T-cell (primary cell): ENCODE measurements around the gene AHNAK. TPM values are rescaled to one million over a fixed set of nuclear protein-coding genes. Genes with fewer than 3 reads are reported as not detected.
"Not testable (repeated sequence)": the region's sequence is repeated elsewhere in the genome, so short reads cannot be mapped to it uniquely, and the experiment has no call there.

Experiments
- ATAC-seq, 4 experiments: fragments of 200-7000 bp in 3 of 4; fragments of 150-1000 bp in 1 of 4; cut with Tn5 transposase; replicated peaks in 1 of 4; 1 replicate in 3 of 4; 2 replicates in 1 of 4; pipeline ENCODE4 v1.10.0; 2021; ENCODE audit warnings: moderate library complexity in 3 of 4, mild to moderate bottlenecking in 2 of 4, moderate number of reproducible peaks in 1 of 4
- CTCF ChIA-PET, 2 donors: fragments of 300-600 bp; sonication (Branson Sonifier 250); formaldehyde crosslinking; loops; one replicate each; lab custom pipeline; 2022; ENCODE audit warnings: antibody characterized with exemption in 2 of 2; lab: Charles Lee
- POLR2A ChIA-PET, 2 donors: fragments of 300-600 bp; sonication (Branson Sonifier 250); formaldehyde crosslinking; loops; one replicate each; lab custom pipeline; 2022; ENCODE audit warnings: antibody characterized with exemption in 2 of 2; lab: Charles Lee
- DNase-seq, 35 experiments: peaks; one replicate each; pipeline versions ENCODE4 v3.0.0 to v3.0.0-alpha.2; 2013 to 2023
- H3K27ac ChIP-seq: one replicate; pipeline ENCODE4 v1.5.1; 2013; ENCODE audit warnings: low read length
- H3K27me3 ChIP-seq, 2 experiments: replicated peaks in 1 of 2; 1 replicate in 1 of 2; 2 replicates in 1 of 2; pipeline versions ENCODE4 v1.6.1 to v1.7.0; 2013; ENCODE audit warnings: low read length in 1 of 2, mixed read lengths in 1 of 2; ENCODE audit not compliant: control insufficient read depth in 2 of 2, insufficient read depth in 2 of 2; ENCODE audit errors: extremely low read depth in 1 of 2
- H3K36me3 ChIP-seq, 2 donors: 1 replicate in 1 of 2; 2 replicates in 1 of 2; pipeline versions ENCODE4 v1.6.1 to v1.7.0; 2013; ENCODE audit warnings: low read length in 1 of 2; ENCODE audit not compliant: control insufficient read depth in 2 of 2, insufficient read depth in 1 of 2; ENCODE audit errors: extremely low read depth in 1 of 2
- H3K4me1 ChIP-seq, 2 experiments: 1 replicate in 1 of 2; 2 replicates in 1 of 2; pipeline versions ENCODE4 v1.6.1 to v1.7.0; 2013; ENCODE audit warnings: low read length in 2 of 2, mixed read lengths in 1 of 2; ENCODE audit not compliant: insufficient read depth in 2 of 2, control insufficient read depth in 1 of 2; ENCODE audit errors: extremely low read depth in 1 of 2
- H3K4me3 ChIP-seq, 2 donors: 1 replicate in 1 of 2; 2 replicates in 1 of 2; pipeline versions ENCODE4 v1.5.1 to v1.7.0; 2013; ENCODE audit warnings: mild to moderate bottlenecking in 2 of 2, low read length in 1 of 2, moderate library complexity in 1 of 2; ENCODE audit not compliant: control insufficient read depth in 1 of 2; ENCODE audit errors: extremely low read depth in 1 of 2
- H3K9me3 ChIP-seq: 2 replicates; pipeline ENCODE4 v1.7.0; 2013
- H3K27ac Mint-ChIP-seq, 2 donors: one replicate each; pipeline ENCODE4 v1.8.0; 2020 to 2021; ENCODE audit warnings: mild to moderate bottlenecking in 2 of 2, mixed read lengths in 2 of 2
- H3K27me3 Mint-ChIP-seq, 2 donors: one replicate each; pipeline ENCODE4 v1.8.0; 2021 to 2022; ENCODE audit warnings: mixed read lengths in 2 of 2
- H3K36me3 Mint-ChIP-seq: one replicate; pipeline ENCODE4 v1.8.0; 2021; ENCODE audit warnings: mixed read lengths
- H3K4me1 Mint-ChIP-seq, 3 donors: one replicate each; pipeline ENCODE4 v1.8.0; 2020 to 2022; ENCODE audit warnings: mixed read lengths in 3 of 3, mild to moderate bottlenecking in 1 of 3
- H3K4me3 Mint-ChIP-seq, 3 donors: one replicate each; pipeline ENCODE4 v1.8.0; 2020 to 2022; ENCODE audit warnings: mild to moderate bottlenecking in 3 of 3, mixed read lengths in 3 of 3, moderate library complexity in 3 of 3
- H3K9me3 Mint-ChIP-seq, 3 donors: one replicate each; pipeline ENCODE4 v1.8.0; 2020 to 2022; ENCODE audit warnings: mixed read lengths in 3 of 3
- WGBS: methylation state at CpG from one replicate; pipeline ENCODE4 v1.1.5; 2013; ENCODE audit warnings: missing lambda C conversion rate; ENCODE audit not compliant: insufficient coverage; 5-methylcytosine and 5-hydroxymethylcytosine counted together
- total RNA-seq, 35 experiments: library from RNA in 6 of 35; stranded (reverse) in 6 of 35; fragments of 120-200 nt in 1 of 35; gene quantifications; one replicate each; pipeline versions ENCODE4 v1.2.1 to v1.2.4 and lab custom pipeline; 2013 to 2026

AHNAK gene
- total RNA-seq, 5 donors from 2014 or later (not counting 1 experiment from before 2014, with no cell fraction given) = 267 to 636 (median 395) TPM

DNA sequence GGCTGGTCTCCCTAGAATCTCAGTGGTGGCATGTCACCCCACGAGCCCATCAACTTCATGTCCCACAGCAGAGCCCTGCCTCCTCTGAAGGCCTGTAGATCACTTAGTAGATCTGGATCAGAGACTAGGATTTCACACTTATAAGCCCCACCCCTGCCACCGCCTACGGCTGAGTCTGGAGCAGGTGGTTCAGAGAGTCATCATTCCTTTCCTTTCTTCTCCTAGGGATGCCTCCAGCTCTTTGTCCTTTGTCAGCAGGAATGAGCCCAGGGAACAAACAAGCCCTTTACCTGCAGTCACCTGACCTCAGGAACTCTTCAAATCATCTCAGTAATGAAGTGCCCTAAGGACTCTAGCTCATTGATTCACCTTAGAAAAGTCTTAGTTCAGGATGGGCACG lies 90.0 kb downstream of the AHNAK start:
- no peaks in the 10 kb centered on the region for H3K36me3 ChIP-seq
- no peak for ATAC-seq
- no peaks in the 10 kb centered on the region for H3K27me3 ChIP-seq
- Mint-ChIP-seq H3K27ac (no peak overlapping the region), H3K9me3 (no peaks in the 10 kb centered on the region), H3K4me3 (no peak overlapping the region), H3K27me3 (no peaks in the 10 kb centered on the region), H3K36me3 (peaks cover 4% of the 10 kb centered on the region), H3K4me1 (no peaks in the 10 kb centered on the region)
- no peaks in the 10 kb centered on the region for H3K9me3 ChIP-seq
- H3K4me3 ChIP-seq = no peak overlapping the region
- 71% methylated on average over 3 of the region's 4 CpGs for WGBS
- no peaks in the 10 kb centered on the region for H3K4me1 ChIP-seq
- CTCF ChIA-PET = no interaction called here
- no peak for DNase-seq
- H3K27ac ChIP-seq = no peak overlapping the region
- POLR2A ChIA-PET = interaction anchor here in 1 of 2 donors (0.6 kb wide), 1 partner anchor 37 kb away, joined by 5 read pairs; no protein-coding TSS in a partner anchor

DNA sequence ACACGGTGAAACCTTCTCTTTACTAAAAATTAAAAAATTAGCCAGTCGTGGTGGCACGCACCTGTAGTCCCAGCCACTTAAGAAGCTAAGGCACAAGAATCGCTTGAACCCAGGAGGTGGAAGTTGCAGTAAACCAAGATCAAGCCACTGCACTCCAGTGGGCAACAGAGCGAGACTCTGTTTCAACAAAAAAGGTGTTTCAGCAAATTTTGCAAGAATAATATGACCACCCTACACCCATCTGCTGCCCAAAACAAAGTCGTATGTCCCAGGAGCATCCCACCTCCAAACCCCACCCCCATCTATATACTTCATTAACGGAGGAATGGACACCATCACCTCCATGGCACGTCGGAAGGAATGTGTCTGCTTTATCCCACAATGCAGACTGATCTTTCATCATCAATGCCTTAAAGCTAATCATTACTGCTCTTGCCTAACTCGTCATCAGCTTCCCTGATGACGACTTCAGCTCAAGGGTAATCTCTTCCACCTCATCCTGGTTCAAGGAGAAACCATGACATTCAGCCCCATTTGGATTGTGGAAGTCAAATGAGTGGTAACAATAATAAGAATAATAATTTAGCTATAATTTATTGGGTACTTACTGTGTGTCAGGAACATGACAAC lies 93.7 kb downstream of the AHNAK start:
- CTCF ChIA-PET = no interaction called here
- H3K4me3 ChIP-seq = no peak overlapping the region
- Mint-ChIP-seq H3K4me3 (no peak overlapping the region), H3K27me3 (peaks cover under 1% of the 10 kb centered on the region in 2 donors), H3K4me1 (no peaks in the 10 kb centered on the region), H3K36me3 (peaks cover 8% of the 10 kb centered on the region), H3K27ac (no peak overlapping the region), H3K9me3 (no peaks in the 10 kb centered on the region)
- POLR2A ChIA-PET = no interaction called here
- peaks cover 0 to 10% of the 10 kb centered on the region in 2 experiments for H3K27me3 ChIP-seq
- H3K27ac ChIP-seq = no peak overlapping the region
- no peaks in the 10 kb centered on the region for H3K36me3 ChIP-seq
- DNase-seq (no peak), ATAC-seq (no peak)
- no peaks in the 10 kb centered on the region for H3K9me3 ChIP-seq
- WGBS = 87% methylated on average over 7 of the region's 11 CpGs
- H3K4me1 ChIP-seq = peaks cover 0 to 2% of the 10 kb centered on the region in 2 experiments

DNA sequence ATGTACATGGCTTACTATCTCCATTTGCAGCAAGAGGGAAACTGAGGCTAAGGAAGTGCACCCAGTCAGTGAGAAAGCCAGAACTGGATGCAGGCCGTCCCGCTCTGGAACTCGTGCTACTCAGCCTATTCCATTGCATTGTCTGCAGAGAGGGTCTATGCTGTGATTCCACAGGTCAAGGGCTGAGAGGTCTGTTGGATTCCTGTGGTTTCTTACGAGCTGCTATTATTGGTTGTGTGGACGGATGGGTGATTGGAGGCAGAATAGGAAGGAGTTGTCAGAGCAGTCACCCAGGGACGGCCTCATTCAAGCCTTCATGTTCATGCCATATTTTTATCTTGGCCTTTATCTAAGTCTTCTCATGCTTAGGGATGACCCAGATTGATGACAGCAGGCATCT lies 94.3 kb downstream of the AHNAK start:
- no peak overlapping the region for H3K4me3 ChIP-seq
- H3K36me3 ChIP-seq = no peaks in the 10 kb centered on the region
- no peak overlapping the region for H3K27ac Mint-ChIP-seq
- POLR2A ChIA-PET = no interaction called here
- no peaks in the 10 kb centered on the region for H3K9me3 ChIP-seq
- H3K4me1 Mint-ChIP-seq = no peaks in the 10 kb centered on the region
- peaks cover 0 to 2% of the 10 kb centered on the region in 2 experiments for H3K4me1 ChIP-seq
- peaks cover 5% of the 10 kb centered on the region in 2 donors for H3K27me3 Mint-ChIP-seq
- H3K27me3 ChIP-seq = peaks cover 0 to 15% of the 10 kb centered on the region in 2 experiments
- peaks cover 8% of the 10 kb centered on the region for H3K36me3 Mint-ChIP-seq
- H3K27ac ChIP-seq = no peak overlapping the region
- 88% methylated on average over 4 of the region's 6 CpGs for WGBS
- CTCF ChIA-PET = interaction anchor here (0.6 kb wide), 2 partner anchors 14 to 1548 kb away, joined by 3 to 6 read pairs; no protein-coding TSS in a partner anchor
- no peak overlapping the region for H3K4me3 Mint-ChIP-seq
- ATAC-seq (no peak), DNase-seq (no peak)
- no peaks in the 10 kb centered on the region for H3K9me3 Mint-ChIP-seq

DNA sequence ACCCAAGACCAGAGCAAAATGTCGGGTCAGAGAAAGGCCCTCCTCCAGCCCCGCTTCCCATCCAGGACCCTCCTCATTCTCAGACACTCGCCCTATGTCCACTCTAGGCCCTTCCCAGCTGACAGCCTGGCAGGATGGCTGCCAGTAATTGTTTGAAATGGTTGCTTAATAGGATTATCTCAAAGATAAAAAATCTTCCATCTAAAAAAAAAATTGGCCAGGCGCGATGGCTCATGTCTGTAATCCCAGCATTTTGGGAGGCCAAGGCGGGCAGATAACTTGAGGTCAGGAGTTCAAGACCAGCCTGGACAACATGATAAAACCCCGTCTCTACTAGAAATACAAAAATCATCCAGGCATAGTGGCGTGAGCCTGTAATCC lies 95.4 kb downstream of the AHNAK start:
- H3K4me3 Mint-ChIP-seq = no peak overlapping the region
- WGBS = 83% methylated on average over 2 of the region's 8 CpGs
- ATAC-seq = no peak
- no peak overlapping the region for H3K27ac ChIP-seq
- H3K36me3 ChIP-seq = no peaks in the 10 kb centered on the region
- H3K4me1 Mint-ChIP-seq = no peaks in the 10 kb centered on the region
- H3K9me3 ChIP-seq = no peaks in the 10 kb centered on the region
- H3K27me3 ChIP-seq = peaks cover 0 to 25% of the 10 kb centered on the region in 2 experiments
- ChIA-PET CTCF (no interaction called here), POLR2A (no interaction called here)
- no peak for DNase-seq
- peaks cover 10% of the 10 kb centered on the region in 2 donors for H3K27me3 Mint-ChIP-seq
- peaks cover 8% of the 10 kb centered on the region for H3K36me3 Mint-ChIP-seq
- no peaks in the 10 kb centered on the region for H3K9me3 Mint-ChIP-seq
- H3K27ac Mint-ChIP-seq = no peak overlapping the region
- peaks cover 0 to 2% of the 10 kb centered on the region in 2 experiments for H3K4me1 ChIP-seq
- no peak overlapping the region for H3K4me3 ChIP-seq

DNA sequence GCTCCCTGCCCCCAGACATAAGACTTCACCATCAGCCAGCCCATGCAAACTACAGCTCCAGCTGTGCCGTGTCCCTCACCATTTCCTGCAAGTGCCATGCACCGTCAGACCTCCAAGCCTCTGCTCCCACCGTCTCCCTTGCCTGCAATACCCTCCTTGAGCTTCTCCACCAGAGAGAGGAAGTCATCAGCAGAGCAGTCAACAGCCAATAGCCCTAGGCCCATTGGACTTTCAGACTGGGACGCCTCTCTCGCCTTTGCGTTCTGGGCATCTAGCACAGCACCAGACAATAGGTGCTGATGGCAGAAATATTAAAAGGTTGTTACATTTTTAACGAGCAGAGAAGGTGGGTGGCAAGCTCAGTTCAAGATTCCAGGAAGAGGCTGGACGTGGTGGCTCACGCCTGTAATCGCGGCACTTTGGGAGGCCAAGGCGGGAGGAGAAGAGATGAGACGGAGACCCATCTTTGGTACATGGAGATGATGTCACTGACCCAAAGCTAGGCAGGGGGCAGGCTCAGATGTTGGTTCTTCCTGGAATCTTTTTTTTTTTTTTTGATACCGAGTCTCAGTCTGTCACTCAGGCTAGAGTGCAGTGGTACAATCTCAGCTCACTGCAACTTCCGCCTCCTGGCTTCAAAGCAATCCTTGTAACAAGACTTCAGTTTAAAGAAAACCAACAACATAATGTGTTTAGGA lies 95.9 kb downstream of the AHNAK start:
- Mint-ChIP-seq H3K27me3 (peaks cover 10 to 12% of the 10 kb centered on the region in 2 donors), H3K9me3 (no peaks in the 10 kb centered on the region), H3K4me1 (no peaks in the 10 kb centered on the region), H3K4me3 (no peak overlapping the region), H3K27ac (peak overlapping the region; percentile 39 to 54), H3K36me3 (peaks cover 8% of the 10 kb centered on the region)
- peak in 1 of 4 experiments; percentile 79 for ATAC-seq
- Histone ChIP-seq H3K9me3 (no peaks in the 10 kb centered on the region), H3K27me3 (peaks cover 0 to 30% of the 10 kb centered on the region in 2 experiments), H3K4me3 (no peak overlapping the region), H3K36me3 (no peaks in the 10 kb centered on the region), H3K27ac (no peak overlapping the region), H3K4me1 (peaks cover 0 to 2% of the 10 kb centered on the region in 2 experiments)
- POLR2A ChIA-PET = no interaction called here
- WGBS = 84% methylated on average over 14 of the region's 15 CpGs
- CTCF ChIA-PET = interaction anchor here in 1 of 2 donors (1.1 kb wide), 1 partner anchor 110 kb away, joined by 4 read pairs; no protein-coding TSS in a partner anchor
- DNase-seq = peak in 1 of 35 experiments; percentile 9

DNA sequence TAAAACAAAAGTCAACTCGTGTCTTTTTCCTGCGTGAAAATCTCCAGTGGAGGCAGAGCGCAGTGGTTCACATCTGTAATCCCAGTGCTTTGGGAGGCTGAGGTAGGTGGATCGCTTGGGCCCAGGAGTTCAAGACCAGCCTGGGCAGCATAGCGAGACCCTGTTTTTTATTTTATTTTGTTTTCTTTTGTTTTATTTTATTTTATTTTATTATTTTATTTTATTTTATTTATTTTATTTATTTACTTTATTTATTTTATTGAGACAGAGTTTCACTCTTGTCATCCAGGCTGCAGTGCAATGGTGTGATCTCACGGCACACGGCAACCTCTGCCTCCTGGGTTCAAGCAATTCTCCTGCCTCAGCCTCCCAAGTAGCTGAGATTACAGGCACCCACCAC lies 96.7 kb downstream of the AHNAK start:
- H3K4me3 Mint-ChIP-seq, H3K36me3 Mint-ChIP-seq, H3K27ac Mint-ChIP-seq, H3K4me3 ChIP-seq, H3K4me1 ChIP-seq, H3K36me3 ChIP-seq, POLR2A ChIA-PET, H3K9me3 ChIP-seq, DNase-seq, ATAC-seq, H3K9me3 Mint-ChIP-seq, H3K27ac ChIP-seq, H3K4me1 Mint-ChIP-seq: not testable (repeated sequence)
- H3K27me3 ChIP-seq = peaks cover 0 to 35% of the 10 kb centered on the region in 2 experiments
- peaks cover 10 to 14% of the 10 kb centered on the region in 2 donors for H3K27me3 Mint-ChIP-seq
- 80% methylated on average over 1 of the region's 7 CpGs for WGBS
- CTCF ChIA-PET = interaction anchor here in 1 of 2 donors (1.1 kb wide), 1 partner anchor 111 kb away, joined by 4 read pairs; no protein-coding TSS in a partner anchor
